SW480 (cell line): ENCODE data around the gene PDXDC1.
"Not testable (repeated sequence)": the region's sequence is repeated elsewhere in the genome, so short reads cannot be mapped to it uniquely, and the experiment has no call there.

ENCODE experiments used
- DNase-seq: peaks from one replicate; pipeline ENCODE4 v3.0.0-alpha.2; 2016; ENCODE audit warnings: low spot score

PDXDC1 gene

GRCh38 chr16:14974331-14974655 is 533 bp upstream of the PDXDC1 start:
- DNase-seq = not testable (repeated sequence)

GRCh38 chr16:14975418-14976194 is 780 bp downstream of the PDXDC1 start:
- peak; percentile 32 for DNase-seq

GRCh38 chr16:14976971-14977736 is 2.3 kb downstream of the PDXDC1 start:
- not testable (repeated sequence) for DNase-seq

- DNase-seq = not testable (repeated sequence)
These were observed 3.5 kb downstream of the PDXDC1 start for GRCh38 chr16:14978281-14978680.

GRCh38 chr16:14978908-14979307 is 4.1 kb downstream of the PDXDC1 start:
- DNase-seq = not testable (repeated sequence)

GRCh38 chr16:14981234-14981633 is 6.4 kb downstream of the PDXDC1 start:
- not testable (repeated sequence) for DNase-seq

- DNase-seq = not testable (repeated sequence)
These were observed 7.7 kb downstream of the PDXDC1 start for GRCh38 chr16:14982521-14982920.

- not testable (repeated sequence) for DNase-seq
These were observed 13.3 kb downstream of the PDXDC1 start for GRCh38 chr16:14988092-14988491.

GRCh38 chr16:14988661-14989191 is 13.9 kb downstream of the PDXDC1 start:
- not testable (repeated sequence) for DNase-seq

GRCh38 chr16:14989291-14990281 is 14.8 kb downstream of the PDXDC1 start:
- DNase-seq = not testable (repeated sequence)

- not testable (repeated sequence) for DNase-seq
These were observed 18.7 kb downstream of the PDXDC1 start for GRCh38 chr16:14993277-14994151.

- not testable (repeated sequence) for DNase-seq
These were observed 21.9 kb downstream of the PDXDC1 start for GRCh38 chr16:14996702-14997101.

GRCh38 chr16:14998300-14998699 is 23.5 kb downstream of the PDXDC1 start:
- DNase-seq = not testable (repeated sequence)

- not testable (repeated sequence) for DNase-seq
These were observed 25.0 kb downstream of the PDXDC1 start for GRCh38 chr16:14999845-15000244.

- not testable (repeated sequence) for DNase-seq
These were observed 27.6 kb downstream of the PDXDC1 start for GRCh38 chr16:15002448-15002847.

- DNase-seq = not testable (repeated sequence)
These were observed 30.7 kb downstream of the PDXDC1 start for GRCh38 chr16:15005357-15006132.

- DNase-seq = not testable (repeated sequence)
These were observed 33.8 kb downstream of the PDXDC1 start for GRCh38 chr16:15008647-15009046.

- DNase-seq = not testable (repeated sequence)
These were observed 38.1 kb downstream of the PDXDC1 start for GRCh38 chr16:15012941-15013340.

GRCh38 chr16:15015671-15016070 is 40.8 kb downstream of the PDXDC1 start:
- not testable (repeated sequence) for DNase-seq

GRCh38 chr16:15016354-15016753 is 41.5 kb downstream of the PDXDC1 start:
- peak; percentile 53 for DNase-seq
